Measurements from ENCODE around the gene FAM149A.

FAM149A gene

GRCh38 chr4:186079694-186080093, 24.8 kb upstream of the FAM149A start:
- no peak for TF ChIP-seq CTCF (IDR thresholded peaks at IDR 0.05; ENCODE audit: unreplicated experiment in 3 of 3)
- peaks cover 16% of the 10 kb centered on the region for H3K27me3 Mint-ChIP-seq (ENCODE audit: low read depth)
- peak overlapping the region; percentile 23 to 56 (median 50) for H3K27ac Mint-ChIP-seq
- H3K36me3 Mint-ChIP-seq (ENCODE audit: low read depth) = no peaks in the 10 kb centered on the region
- H3K4me3 Mint-ChIP-seq = no peak overlapping the region
- H3K4me1 Mint-ChIP-seq = peaks cover 21% of the 10 kb centered on the region
- H3K9me3 Mint-ChIP-seq = peaks cover 2% of the 10 kb centered on the region

GRCh38 chr4:186081202-186081807, 23.2 kb upstream of the FAM149A start:
- Mint-ChIP-seq H3K27ac (peak overlapping the region in 1 of 3 experiments; percentile 19), H3K4me3 (peak overlapping the region; percentile 8 to 53 (median 37)), H3K36me3 (ENCODE audit: low read depth) (no peaks in the 10 kb centered on the region), H3K4me1 (peaks cover 21% of the 10 kb centered on the region), H3K9me3 (peaks cover 2% of the 10 kb centered on the region), H3K27me3 (ENCODE audit: low read depth) (peaks cover 16% of the 10 kb centered on the region)
- no peak for TF ChIP-seq CTCF (IDR thresholded peaks at IDR 0.05; ENCODE audit: unreplicated experiment in 3 of 3)

- no peak overlapping the region for H3K4me3 Mint-ChIP-seq
- H3K9me3 Mint-ChIP-seq = peaks cover 2% of the 10 kb centered on the region
- H3K36me3 Mint-ChIP-seq (ENCODE audit: low read depth) = no peaks in the 10 kb centered on the region
- H3K27ac Mint-ChIP-seq = no peak overlapping the region
- TF ChIP-seq CTCF (IDR thresholded peaks at IDR 0.05; ENCODE audit: unreplicated experiment in 3 of 3) = no peak
- peaks cover 16% of the 10 kb centered on the region for H3K27me3 Mint-ChIP-seq (ENCODE audit: low read depth)
- peaks cover 21% of the 10 kb centered on the region for H3K4me1 Mint-ChIP-seq
Observed at GRCh38 chr4:186082221-186082620, 22.3 kb upstream of the FAM149A start.

- Mint-ChIP-seq H3K4me3 (no peak overlapping the region), H3K9me3 (no peaks in the 10 kb centered on the region), H3K4me1 (no peaks in the 10 kb centered on the region), H3K27ac (peak overlapping the region in 1 of 3 experiments; percentile 79), H3K27me3 (ENCODE audit: low read depth) (peaks cover 7% of the 10 kb centered on the region), H3K36me3 (ENCODE audit: low read depth) (no peaks in the 10 kb centered on the region)
- no peak for TF ChIP-seq CTCF (IDR thresholded peaks at IDR 0.05; ENCODE audit: unreplicated experiment in 3 of 3)
Observed at GRCh38 chr4:186088523-186088922, 16.0 kb upstream of the FAM149A start.

- no peaks in the 10 kb centered on the region for H3K36me3 Mint-ChIP-seq (ENCODE audit: low read depth)
- no peaks in the 10 kb centered on the region for H3K9me3 Mint-ChIP-seq
- H3K27ac Mint-ChIP-seq = no peak overlapping the region
- no peak for TF ChIP-seq CTCF (IDR thresholded peaks at IDR 0.05; ENCODE audit: unreplicated experiment in 3 of 3)
- no peak overlapping the region for H3K4me3 Mint-ChIP-seq
- no peaks in the 10 kb centered on the region for H3K4me1 Mint-ChIP-seq
- H3K27me3 Mint-ChIP-seq (ENCODE audit: low read depth) = peaks cover 16% of the 10 kb centered on the region
Observed at GRCh38 chr4:186092296-186092695, 12.2 kb upstream of the FAM149A start.

- Mint-ChIP-seq H3K9me3 (no peaks in the 10 kb centered on the region), H3K4me1 (no peaks in the 10 kb centered on the region)
- no peak for TF ChIP-seq CTCF (IDR thresholded peaks at IDR 0.05; ENCODE audit: unreplicated experiment in 3 of 3)
Observed at GRCh38 chr4:186095406-186095805, 9.1 kb upstream of the FAM149A start.

More at GRCh38 chr4:186095406-186095805, 9.1 kb upstream of the FAM149A start:
- Mint-ChIP-seq H3K27ac (no peak overlapping the region), H3K27me3 (ENCODE audit: low read depth) (peaks cover 15% of the 10 kb centered on the region), H3K36me3 (ENCODE audit: low read depth) (no peaks in the 10 kb centered on the region), H3K4me3 (no peak overlapping the region)

Data from nephron (organoid).